NCI-H460 (cell line): ENCODE measurements around the gene POLD3. TPM values are rescaled to one million over a fixed set of nuclear protein-coding genes. Genes with fewer than 3 reads are reported as not detected.

Experiments used
- DNase-seq: peaks from one replicate; pipeline ENCODE4 v3.0.0-alpha.2; 2016; ENCODE audit warnings: low read depth; ENCODE audit errors: extremely low read depth
- small RNA-seq, 2 experiments: library from RNA; depleted of rRNA; stranded (forward); fragments of <200 nt; gene quantifications; one replicate each; pipeline ENCODE3, GENCODE V24; 2014
- total RNA-seq: library from RNA; depleted of rRNA; stranded (reverse); fragments of >200 nt; shearing (Covaris generic); gene quantifications from 2 replicates; pipeline ENCODE4 v1.2.3, GENCODE V29; 2014; rRNA removed

POLD3 gene
- total RNA-seq, 1 experiment from 2014 or later, result 10.6 TPM

DNA sequence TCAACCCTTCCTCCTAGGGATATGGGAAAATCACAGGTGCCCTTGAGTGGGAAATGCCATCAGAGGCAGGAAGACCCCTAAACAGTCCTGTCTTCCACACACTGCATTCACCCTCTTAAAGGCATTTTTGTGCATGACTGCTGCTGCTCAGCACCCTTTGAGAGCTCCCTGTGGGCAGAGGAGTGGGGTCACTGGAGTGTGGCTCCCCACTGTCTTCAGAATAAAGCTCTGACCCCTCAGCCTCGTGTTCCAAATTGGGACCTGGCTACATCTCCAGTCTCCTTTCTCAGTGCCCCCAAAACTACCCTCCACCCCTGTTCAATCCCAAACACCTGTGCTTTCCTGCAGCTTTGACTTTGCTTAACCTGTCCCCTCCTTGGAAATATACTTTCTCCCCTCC, 92.3 kb downstream of the POLD3 start:
- no peak for DNase-seq

GRCh38 chr11:74685338-74685737, 93.0 kb downstream of the POLD3 start:
- no peak for DNase-seq

DNA sequence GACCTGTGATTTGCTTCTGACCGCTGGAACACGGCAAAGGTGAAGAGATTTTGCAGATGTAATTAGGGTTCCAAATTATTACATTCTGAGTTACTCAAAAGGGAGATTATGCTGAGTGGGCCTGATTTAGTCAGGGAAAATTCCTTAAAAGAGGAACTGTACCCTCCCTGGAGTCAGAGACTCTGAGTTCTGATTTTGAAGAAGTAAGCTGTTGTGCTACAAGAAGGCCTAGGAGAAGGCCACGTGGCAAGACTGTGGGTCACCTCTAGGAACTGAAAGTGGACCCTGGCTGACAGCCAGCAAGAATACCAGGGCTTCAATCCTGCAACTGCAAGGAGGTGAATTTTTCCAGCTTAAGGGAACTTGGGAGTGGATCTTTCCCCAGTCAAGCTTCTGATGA, 93.5 kb downstream of the POLD3 start:
- no peak for DNase-seq

DNA sequence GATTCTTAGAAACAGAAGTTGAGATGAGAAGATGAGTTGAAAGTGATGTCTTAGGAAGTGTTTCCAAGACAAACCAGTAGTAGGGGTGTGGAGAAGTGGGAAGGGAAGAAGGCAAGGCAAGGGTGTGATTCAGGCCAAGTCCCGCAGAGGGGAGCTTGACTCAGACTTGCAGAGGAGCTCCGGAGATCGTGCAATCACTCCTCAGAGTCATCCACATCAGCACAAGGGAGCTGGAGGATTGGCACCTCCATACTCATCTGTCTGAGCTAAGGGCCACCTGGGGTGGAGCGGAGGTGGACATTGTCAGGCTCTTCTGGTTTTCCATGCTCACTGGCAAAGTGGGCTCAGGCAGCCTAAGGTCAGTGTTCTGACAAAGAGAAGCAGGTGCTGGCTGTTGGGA, 94.4 kb downstream of the POLD3 start:
- DNase-seq, result no peak

DNA sequence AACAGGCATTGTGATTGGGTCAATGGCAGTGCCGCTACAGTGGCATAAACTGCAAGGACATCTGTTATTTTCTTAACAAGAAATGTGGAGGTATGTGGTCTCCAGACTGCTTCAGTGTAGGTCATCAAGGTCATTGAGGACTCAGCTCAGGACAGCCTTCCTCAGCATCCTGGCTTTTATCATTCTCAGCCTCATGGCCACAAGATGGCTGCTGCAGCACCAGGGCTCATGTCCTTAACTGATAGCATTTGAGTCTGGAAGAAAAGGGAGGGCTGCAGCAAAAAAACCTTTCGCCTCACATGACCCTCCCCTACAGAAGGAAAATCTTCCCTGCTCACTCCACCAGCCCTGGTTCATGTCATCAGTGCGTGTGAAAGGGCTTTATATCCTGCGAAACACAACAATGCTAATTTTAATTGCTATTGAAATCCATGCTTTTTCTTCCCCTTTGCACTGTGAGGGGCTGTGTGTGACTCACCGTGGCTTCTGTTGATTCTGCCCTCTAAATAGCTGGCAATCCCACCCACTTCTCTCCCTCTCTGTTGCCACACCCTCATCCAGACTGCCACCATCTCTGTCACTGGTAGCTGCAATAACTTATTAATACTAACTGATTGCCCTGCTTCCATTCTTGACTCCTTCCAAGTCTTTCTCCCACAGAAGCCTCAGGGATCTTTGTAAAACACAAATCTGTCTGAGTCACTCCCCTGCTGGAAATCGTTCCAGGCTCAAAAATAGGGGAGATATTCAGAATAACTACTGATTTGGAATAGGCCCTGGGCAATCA, 95.0 kb downstream of the POLD3 start:
- DNase-seq, result no peak

GRCh38 chr11:74689666-74690065, 97.3 kb downstream of the POLD3 start:
- DNase-seq, result no peak

GRCh38 chr11:74691755-74692154, 99.4 kb downstream of the POLD3 start:
- no peak for DNase-seq

Small RNA genes lying within 50 kb of the gene (small RNA-seq; reads per million reads assigned to genes)
- gene RANP3 (0 reads per million in 2 experiments), gene RN7SKP297 (0 to 0.18 reads per million in 2 experiments)

Other genes starting within 250 kb of the POLD3 start
- 2.1 TPM in 2 replicates for gene PGM2L1, start 194.1 kb upstream of the POLD3 start, total RNA-seq
- not detected in 2 replicates for gene KCNE3, start 125.0 kb upstream of the POLD3 start, total RNA-seq
- gene LIPT2, start 98.9 kb upstream of the POLD3 start, total RNA-seq, result 2.1 and 5.1 TPM in 2 replicates
- not detected in 2 replicates for gene CHRDL2, start 138.8 kb downstream of the POLD3 start, total RNA-seq
- gene RNF169, start 156.3 kb downstream of the POLD3 start, total RNA-seq, result 11.1 and 12.3 TPM in 2 replicates